T-helper 1 cell treated with Interleukin-12 subunit alpha and Interleukin-12 subunit beta and Interleukin-4 antibody, amounts not matched to agents 30 μg/mL and 1 μg/mL, for 36 hours (primary cell): ENCODE results near the gene CRYBG3.

Experiments
- H3K27ac Mint-ChIP-seq: one replicate; pipeline ENCODE4 v1.8.0; 2021; ENCODE audit warnings: mild to moderate bottlenecking, mixed read lengths
- H3K27me3 Mint-ChIP-seq: one replicate; pipeline ENCODE4 v1.8.0; 2021; ENCODE audit warnings: low read depth, mixed read lengths
- H3K36me3 Mint-ChIP-seq: one replicate; pipeline ENCODE4 v1.8.0; 2021; ENCODE audit warnings: low read depth, mixed read lengths
- H3K4me1 Mint-ChIP-seq: one replicate; pipeline ENCODE4 v1.8.0; 2021; ENCODE audit warnings: low read depth, mixed read lengths
- H3K4me3 Mint-ChIP-seq: one replicate; pipeline ENCODE4 v1.8.0; 2021; ENCODE audit warnings: mild to moderate bottlenecking, moderate library complexity, mixed read lengths
- H3K9me3 Mint-ChIP-seq: one replicate; pipeline ENCODE4 v1.8.0; 2021; ENCODE audit warnings: mixed read lengths

Gene CRYBG3

GRCh38 chr3:97994328-97994945 lies 172.6 kb downstream of the CRYBG3 start:
- Mint-ChIP-seq H3K36me3 (peaks cover 12% of the 10 kb centered on the region), H3K27ac (no peak overlapping the region), H3K4me3 (no peak overlapping the region), H3K27me3 (no peaks in the 10 kb centered on the region), H3K4me1 (peaks cover 45% of the 10 kb centered on the region), H3K9me3 (peaks cover 7% of the 10 kb centered on the region)
